Measurements from ENCODE around the gene THNSL1.

GRCh38 chr10:24982319-24983112 is 33.9 kb upstream of the THNSL1 start:
- TF ChIP-seq POLR2AphosphoS5 (IDR thresholded peaks at IDR 0.05; ENCODE audit: low read depth, low read length) (no peak), TAF1 (IDR thresholded peaks at IDR 0.05; ENCODE audit: borderline replicate concordance, low read depth, low read length) (no peak)

Data from GM12892 (cell line).